ENCODE measurements around the gene TEAD4. TPM values are rescaled to one million over a fixed set of nuclear protein-coding genes. Genes with fewer than 3 reads are reported as not detected.

Gene TEAD4
- total and polyA plus RNA-seq, 2 donors (not counting 1 experiment from before 2014, with no cell fraction given) = not detected

DNA sequence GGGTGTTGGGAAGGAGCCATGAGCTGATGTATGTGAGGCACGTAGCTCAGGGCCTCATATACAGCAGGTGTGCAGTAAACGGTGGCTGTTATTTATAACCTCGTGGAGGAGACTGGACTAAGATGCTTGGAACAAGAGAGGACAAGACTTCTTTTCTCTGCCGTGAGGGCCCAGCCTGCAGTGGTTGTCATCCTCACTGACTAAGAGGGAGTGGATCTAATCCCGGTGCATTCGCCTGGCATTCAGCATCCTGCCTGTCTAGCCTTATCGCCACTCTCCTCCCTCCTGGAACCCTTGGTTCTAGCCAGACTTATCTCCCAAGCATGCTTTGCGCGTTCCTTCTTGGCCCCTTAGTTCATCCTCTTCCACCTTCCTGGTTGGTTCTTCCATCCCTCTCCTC is 121.9 kb downstream of the TEAD4 start:
- Histone ChIP-seq H2AFZ (ENCODE audit: insufficient read depth, low read depth, low read length, poor library complexity, severe bottlenecking) (no peak overlapping the region), H4K20me1 (ENCODE audit: control insufficient read depth, insufficient read depth, low read length, poor library complexity, severe bottlenecking) (no peaks in the 10 kb centered on the region), H3K36me3 (replicated peaks in 1 of 2; ENCODE audit: control extremely low read depth in 1 of 2, control insufficient read depth in 1 of 2, extremely low read depth in 1 of 2, insufficient read depth in 2 of 2, low read length in 1 of 2) (no peaks in the 10 kb centered on the region), H3K4me2 (replicated peaks; ENCODE audit: low read depth, low read length, poor library complexity, severe bottlenecking) (no peak overlapping the region), H3K27ac (ENCODE audit: low read length in 2 of 2) (no peak overlapping the region), H3K9ac (ENCODE audit: low read length) (no peak overlapping the region), H3K27me3 (replicated peaks in 1 of 4; ENCODE audit: control extremely low read depth in 1 of 4, control insufficient read depth in 3 of 4, insufficient read depth in 4 of 4, low read length in 3 of 4) (peaks cover 0 to 11% (median 4%) of the 10 kb centered on the region in 4 experiments), H3K4me3 (ENCODE audit: control extremely low read depth in 1 of 5, extremely low read depth in 1 of 5, insufficient read depth in 1 of 5, low read depth in 2 of 5, low read length in 4 of 5) (no peak overlapping the region), H3K79me2 (ENCODE audit: control insufficient read depth, insufficient read depth, low read length) (no peaks in the 10 kb centered on the region), H3K4me1 (ENCODE audit: control insufficient read depth in 2 of 2, insufficient read depth in 2 of 2, low read length in 2 of 2) (peaks cover 13 to 14% of the 10 kb centered on the region in 2 donors), H3K9me3 (ENCODE audit: control extremely low read depth in 1 of 3, control insufficient read depth in 2 of 3, insufficient read depth in 1 of 3, low read length in 2 of 3) (peaks cover 0 to 8% (median 0%) of the 10 kb centered on the region in 3 donors)
- H3K4me1 Mint-ChIP-seq = peaks cover 8% of the 10 kb centered on the region
- H3K27ac Mint-ChIP-seq = no peak overlapping the region
- ATAC-seq (ENCODE audit: low read depth) = no peak
- DNase-seq = no peak
- intact Hi-C loops (cut with micrococcal nuclease) = no loop called here
- no peak overlapping the region for H3K4me3 Mint-ChIP-seq
- H3K27me3 Mint-ChIP-seq = peaks cover 5% of the 10 kb centered on the region
- CTCF ChIA-PET = interaction anchor here (0.8 to 1.2 kb wide), 2 partner anchors 8 to 10 kb away, joined by 4 read pairs; no protein-coding TSS in a partner anchor
- POLR2A ChIA-PET = interaction anchor here (0.6 kb wide), 1 partner anchor 133 kb away, joined by 3 read pairs; no protein-coding TSS in a partner anchor
- 94% methylated on average over 8 of the region's 9 CpGs for WGBS (ENCODE audit: insufficient coverage)
- TF ChIP-seq, protein P1, sequence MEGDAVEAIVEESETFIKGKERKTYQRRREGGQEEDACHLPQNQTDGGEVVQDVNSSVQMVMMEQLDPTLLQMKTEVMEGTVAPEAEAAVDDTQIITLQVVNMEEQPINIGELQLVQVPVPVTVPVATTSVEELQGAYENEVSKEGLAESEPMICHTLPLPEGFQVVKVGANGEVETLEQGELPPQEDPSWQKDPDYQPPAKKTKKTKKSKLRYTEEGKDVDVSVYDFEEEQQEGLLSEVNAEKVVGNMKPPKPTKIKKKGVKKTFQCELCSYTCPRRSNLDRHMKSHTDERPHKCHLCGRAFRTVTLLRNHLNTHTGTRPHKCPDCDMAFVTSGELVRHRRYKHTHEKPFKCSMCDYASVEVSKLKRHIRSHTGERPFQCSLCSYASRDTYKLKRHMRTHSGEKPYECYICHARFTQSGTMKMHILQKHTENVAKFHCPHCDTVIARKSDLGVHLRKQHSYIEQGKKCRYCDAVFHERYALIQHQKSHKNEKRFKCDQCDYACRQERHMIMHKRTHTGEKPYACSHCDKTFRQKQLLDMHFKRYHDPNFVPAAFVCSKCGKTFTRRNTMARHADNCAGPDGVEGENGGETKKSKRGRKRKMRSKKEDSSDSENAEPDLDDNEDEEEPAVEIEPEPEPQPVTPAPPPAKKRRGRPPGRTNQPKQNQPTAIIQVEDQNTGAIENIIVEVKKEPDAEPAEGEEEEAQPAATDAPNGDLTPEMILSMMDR (IDR thresholded peaks at IDR 0.05) = no peak
- TF ChIP-seq EZH2 (IDR thresholded peaks at IDR 0.05; ENCODE audit: borderline replicate concordance, insufficient read depth, low read depth, low read length, poor library complexity, severe bottlenecking) = no peak
- H3K9me3 Mint-ChIP-seq (ENCODE audit: insufficient read depth) = no peaks in the 10 kb centered on the region

DNA sequence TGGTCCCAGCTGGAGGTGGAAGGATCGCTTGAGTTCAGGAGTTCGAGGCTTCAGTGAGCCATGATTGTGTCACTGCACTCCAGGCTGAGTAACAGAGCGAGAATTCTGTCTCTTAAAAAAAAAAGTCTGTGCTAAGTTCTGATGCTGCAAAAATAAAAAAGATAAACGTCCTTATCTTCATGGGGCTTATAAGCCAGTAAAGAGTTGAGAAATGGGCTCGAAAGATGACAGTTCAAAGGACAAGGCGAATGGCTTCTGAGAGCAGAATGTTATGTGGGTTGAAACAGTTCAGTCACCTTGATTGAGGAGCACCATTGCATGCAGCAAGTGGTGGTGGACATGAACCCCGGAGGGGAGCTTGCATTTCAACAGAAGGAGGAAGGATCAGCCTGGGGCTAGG is 122.7 kb downstream of the TEAD4 start:
- Histone ChIP-seq H3K27me3 (replicated peaks in 1 of 4; ENCODE audit: control extremely low read depth in 1 of 4, control insufficient read depth in 3 of 4, insufficient read depth in 4 of 4, low read length in 3 of 4) (peaks cover 0 to 7% (median 3%) of the 10 kb centered on the region in 4 experiments), H3K4me1 (ENCODE audit: control insufficient read depth in 2 of 2, insufficient read depth in 2 of 2, low read length in 2 of 2) (peaks cover 6 to 7% of the 10 kb centered on the region in 2 donors), H3K36me3 (replicated peaks in 1 of 2; ENCODE audit: control extremely low read depth in 1 of 2, control insufficient read depth in 1 of 2, extremely low read depth in 1 of 2, insufficient read depth in 2 of 2, low read length in 1 of 2) (no peaks in the 10 kb centered on the region), H3K9ac (ENCODE audit: low read length) (no peak overlapping the region), H3K4me3 (ENCODE audit: control extremely low read depth in 1 of 5, extremely low read depth in 1 of 5, insufficient read depth in 1 of 5, low read depth in 2 of 5, low read length in 4 of 5) (no peak overlapping the region), H3K9me3 (ENCODE audit: control extremely low read depth in 1 of 3, control insufficient read depth in 2 of 3, insufficient read depth in 1 of 3, low read length in 2 of 3) (peaks cover 0 to 3% (median 0%) of the 10 kb centered on the region in 3 donors), H4K20me1 (ENCODE audit: control insufficient read depth, insufficient read depth, low read length, poor library complexity, severe bottlenecking) (no peaks in the 10 kb centered on the region), H3K4me2 (replicated peaks; ENCODE audit: low read depth, low read length, poor library complexity, severe bottlenecking) (no peak overlapping the region), H3K27ac (ENCODE audit: low read length in 2 of 2) (no peak overlapping the region), H3K79me2 (ENCODE audit: control insufficient read depth, insufficient read depth, low read length) (no peaks in the 10 kb centered on the region), H2AFZ (ENCODE audit: insufficient read depth, low read depth, low read length, poor library complexity, severe bottlenecking) (no peak overlapping the region)
- WGBS (ENCODE audit: insufficient coverage) = 70% methylated on average over 5 of the region's 7 CpGs
- CTCF ChIA-PET = no interaction called here
- H3K9me3 Mint-ChIP-seq (ENCODE audit: insufficient read depth) = no peaks in the 10 kb centered on the region
- no peak overlapping the region for H3K4me3 Mint-ChIP-seq
- no peak overlapping the region for H3K27ac Mint-ChIP-seq
- intact Hi-C loops (cut with micrococcal nuclease) = no loop called here
- peaks cover 5% of the 10 kb centered on the region for H3K27me3 Mint-ChIP-seq
- peaks cover 7% of the 10 kb centered on the region for H3K4me1 Mint-ChIP-seq
- POLR2A ChIA-PET = no interaction called here
- TF ChIP-seq, protein P1 (IDR thresholded peaks at IDR 0.05) = no peak
- TF ChIP-seq EZH2 (IDR thresholded peaks at IDR 0.05; ENCODE audit: borderline replicate concordance, insufficient read depth, low read depth, low read length, poor library complexity, severe bottlenecking) = no peak
- DNase-seq (no peak), ATAC-seq (ENCODE audit: low read depth) (no peak)

Measured in B cell (primary cell).